GM23338 (cell line): ENCODE measurements around the gene POLR1C.

ENCODE experiments used
- CTCF ChIP-seq, 2 experiments: fragments of 200-600 bp in 1 of 2; sonication (generic) in 1 of 2; conservative IDR thresholded peaks; 2 replicates each; pipeline versions ENCODE4 v1.5.1 to v1.6.1; 2016 to 2017; ENCODE audit warnings: antibody characterized with exemption in 2 of 2, low read depth in 2 of 2, mild to moderate bottlenecking in 2 of 2, moderate library complexity in 1 of 2
- EZH2 ChIP-seq: fragments of 200-600 bp; sonication (generic); IDR thresholded peaks from one replicate; pipeline ENCODE4 v1.8.0; 2017; ENCODE audit warnings: antibody characterized with exemption, mild to moderate bottlenecking, low read depth; ENCODE audit not compliant: unreplicated experiment
- EZH2phosphoT487 ChIP-seq: fragments of 200-600 bp; sonication (generic); IDR thresholded peaks from one replicate; pipeline ENCODE4 v1.8.1; 2018; ENCODE audit warnings: antibody characterized with exemption; ENCODE audit not compliant: unreplicated experiment
- POLR2AphosphoS5 ChIP-seq: IDR thresholded peaks from 2 replicates; pipeline ENCODE4 v1.6.1; 2016; ENCODE audit warnings: antibody characterized with exemption, low read depth
- ZNF114 ChIP-seq: fragments of 250-450 bp; sonication (Bioruptor Pico); IDR thresholded peaks from 2 replicates; pipeline ENCODE4 v1.5.0; 2020; ENCODE audit warnings: mild to moderate bottlenecking, moderate library complexity
- TF ChIP-seq, protein P1 (sequence below): IDR thresholded peaks from one replicate; pipeline ENCODE4 v1.6.1; 2018; ENCODE audit warnings: antibody characterized with exemption; ENCODE audit not compliant: unreplicated experiment

GRCh38 chr6:43504756-43505593, 11.9 kb upstream of the POLR1C start:
- no peak for TF ChIP-seq CTCF (conservative IDR thresholded peaks at IDR 0.05; ENCODE audit: low read depth in 2 of 2)
- TF ChIP-seq, protein P1, sequence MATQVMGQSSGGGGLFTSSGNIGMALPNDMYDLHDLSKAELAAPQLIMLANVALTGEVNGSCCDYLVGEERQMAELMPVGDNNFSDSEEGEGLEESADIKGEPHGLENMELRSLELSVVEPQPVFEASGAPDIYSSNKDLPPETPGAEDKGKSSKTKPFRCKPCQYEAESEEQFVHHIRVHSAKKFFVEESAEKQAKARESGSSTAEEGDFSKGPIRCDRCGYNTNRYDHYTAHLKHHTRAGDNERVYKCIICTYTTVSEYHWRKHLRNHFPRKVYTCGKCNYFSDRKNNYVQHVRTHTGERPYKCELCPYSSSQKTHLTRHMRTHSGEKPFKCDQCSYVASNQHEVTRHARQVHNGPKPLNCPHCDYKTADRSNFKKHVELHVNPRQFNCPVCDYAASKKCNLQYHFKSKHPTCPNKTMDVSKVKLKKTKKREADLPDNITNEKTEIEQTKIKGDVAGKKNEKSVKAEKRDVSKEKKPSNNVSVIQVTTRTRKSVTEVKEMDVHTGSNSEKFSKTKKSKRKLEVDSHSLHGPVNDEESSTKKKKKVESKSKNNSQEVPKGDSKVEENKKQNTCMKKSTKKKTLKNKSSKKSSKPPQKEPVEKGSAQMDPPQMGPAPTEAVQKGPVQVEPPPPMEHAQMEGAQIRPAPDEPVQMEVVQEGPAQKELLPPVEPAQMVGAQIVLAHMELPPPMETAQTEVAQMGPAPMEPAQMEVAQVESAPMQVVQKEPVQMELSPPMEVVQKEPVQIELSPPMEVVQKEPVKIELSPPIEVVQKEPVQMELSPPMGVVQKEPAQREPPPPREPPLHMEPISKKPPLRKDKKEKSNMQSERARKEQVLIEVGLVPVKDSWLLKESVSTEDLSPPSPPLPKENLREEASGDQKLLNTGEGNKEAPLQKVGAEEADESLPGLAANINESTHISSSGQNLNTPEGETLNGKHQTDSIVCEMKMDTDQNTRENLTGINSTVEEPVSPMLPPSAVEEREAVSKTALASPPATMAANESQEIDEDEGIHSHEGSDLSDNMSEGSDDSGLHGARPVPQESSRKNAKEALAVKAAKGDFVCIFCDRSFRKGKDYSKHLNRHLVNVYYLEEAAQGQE, result no peak
- no peak for TF ChIP-seq EZH2
- no peak for TF ChIP-seq POLR2AphosphoS5
- no peak for TF ChIP-seq ZNF114 (CRISPR knock-in tag)
- no peak for TF ChIP-seq EZH2phosphoT487
